NCI-H128 (cell line): Measurements from ENCODE around the gene ANAPC4.

Experiments used
- DNase-seq: peaks from one replicate; lab custom pipeline; 2025; ENCODE audit not compliant: unreplicated experiment; lab: John Stamatoyannopoulos, UW

Gene ANAPC4

GRCh38 chr4:25377572-25378436, 741 bp downstream of the ANAPC4 start:
- DNase-seq: no peak

- DNase-seq: no peak
These were observed 1.3 kb downstream of the ANAPC4 start for GRCh38 chr4:25378437-25378743.

- DNase-seq: no peak
These were observed 2.5 kb downstream of the ANAPC4 start for GRCh38 chr4:25379591-25379990.

- DNase-seq: no peak
These were observed 6.6 kb downstream of the ANAPC4 start for GRCh38 chr4:25383647-25384046.

- DNase-seq: no peak
These were observed 9.9 kb downstream of the ANAPC4 start for GRCh38 chr4:25386926-25387325.

GRCh38 chr4:25397305-25397704, 20.2 kb downstream of the ANAPC4 start:
- no peak for DNase-seq

GRCh38 chr4:25399510-25399909, 22.4 kb downstream of the ANAPC4 start:
- no peak for DNase-seq

GRCh38 chr4:25401066-25401465, 24.0 kb downstream of the ANAPC4 start:
- no peak for DNase-seq

GRCh38 chr4:25402521-25402920, 25.5 kb downstream of the ANAPC4 start:
- DNase-seq: no peak

- DNase-seq: no peak
These were observed 26.6 kb downstream of the ANAPC4 start for GRCh38 chr4:25403699-25404098.

- DNase-seq: no peak
These were observed 28.4 kb downstream of the ANAPC4 start for GRCh38 chr4:25405453-25405852.

- no peak for DNase-seq
These were observed 29.1 kb downstream of the ANAPC4 start for GRCh38 chr4:25406081-25406692.

- no peak for DNase-seq
These were observed 33.9 kb downstream of the ANAPC4 start for GRCh38 chr4:25410820-25411529.

GRCh38 chr4:25413261-25413660, 36.2 kb downstream of the ANAPC4 start:
- DNase-seq: no peak

- DNase-seq: no peak
These were observed 40.0 kb downstream of the ANAPC4 start for GRCh38 chr4:25417014-25417413.

GRCh38 chr4:25420931-25421330, 43.9 kb downstream of the ANAPC4 start:
- no peak for DNase-seq

GRCh38 chr4:25421816-25422525, 44.9 kb downstream of the ANAPC4 start:
- DNase-seq: no peak

- no peak for DNase-seq
These were observed 46.5 kb downstream of the ANAPC4 start for GRCh38 chr4:25423548-25423947.

- DNase-seq: no peak
These were observed 47.6 kb downstream of the ANAPC4 start for GRCh38 chr4:25424539-25425228.

- DNase-seq: no peak
These were observed 48.3 kb downstream of the ANAPC4 start for GRCh38 chr4:25425361-25425760.

GRCh38 chr4:25427871-25428270, 50.8 kb downstream of the ANAPC4 start:
- DNase-seq: no peak
